Raji (cell line): ENCODE results near the gene CAMK2B.

Experiments used
- POLR2A ChIP-seq: IDR thresholded peaks from 2 replicates; pipeline ENCODE4 v1.6.1; 2011; ENCODE audit warnings: low read depth, low read length, control low read depth; ENCODE audit not compliant: insufficient read depth

The CAMK2B gene

GRCh38 chr7:44325201-44325671 lies at the start of gene CAMK2B:
TSS of gene CAMK2B (minus strand) at chr7:44325594. CDS start at chr7:44325421, 173 bp downstream.
- no peak for TF ChIP-seq POLR2A

GRCh38 chr7:44374007-44374763 lies 48.8 kb upstream of the CAMK2B start:
- TF ChIP-seq POLR2A: no peak

GRCh38 chr7:44373418-44373740 lies 48.0 kb upstream of the CAMK2B start:
- TF ChIP-seq POLR2A: no peak

GRCh38 chr7:44372560-44373417 lies 47.4 kb upstream of the CAMK2B start:
- TF ChIP-seq POLR2A: no peak

GRCh38 chr7:44368885-44369284 lies 43.5 kb upstream of the CAMK2B start:
- TF ChIP-seq POLR2A: no peak

- no peak for TF ChIP-seq POLR2A
Measured at GRCh38 chr7:44368455-44368854, 43.1 kb upstream of the CAMK2B start.

- TF ChIP-seq POLR2A: no peak
Measured at GRCh38 chr7:44367475-44368043, 42.2 kb upstream of the CAMK2B start.

- TF ChIP-seq POLR2A: no peak
Measured at GRCh38 chr7:44366986-44367385, 41.6 kb upstream of the CAMK2B start.

- no peak for TF ChIP-seq POLR2A
Measured at GRCh38 chr7:44353668-44354067, 28.3 kb upstream of the CAMK2B start.

- no peak for TF ChIP-seq POLR2A
Measured at GRCh38 chr7:44348851-44349781, 23.7 kb upstream of the CAMK2B start.

GRCh38 chr7:44348300-44348699 lies 22.9 kb upstream of the CAMK2B start:
- no peak for TF ChIP-seq POLR2A

- no peak for TF ChIP-seq POLR2A
Measured at GRCh38 chr7:44347546-44348114, 22.2 kb upstream of the CAMK2B start.

- TF ChIP-seq POLR2A: no peak
Measured at GRCh38 chr7:44346063-44346462, 20.7 kb upstream of the CAMK2B start.

GRCh38 chr7:44341401-44341800 lies 16.0 kb upstream of the CAMK2B start:
- no peak for TF ChIP-seq POLR2A
